SU-DHL-6 (cell line): ENCODE measurements around the gene OR51B2.

Source experiments
- CTCF ChIP-seq: fragments of 200-600 bp; sonication (generic); IDR thresholded peaks from one replicate; pipeline ENCODE4 v1.5.1; 2017; ENCODE audit warnings: antibody characterized with exemption, mild to moderate bottlenecking, low read length, moderate library complexity; ENCODE audit not compliant: insufficient read depth, poor library complexity, severe bottlenecking
- EZH2phosphoT487 ChIP-seq: fragments of 200-600 bp; sonication (generic), shearing (Covaris generic); conservative IDR thresholded peaks from 2 replicates; pipeline ENCODE4 v1.6.1; 2018; ENCODE audit warnings: mild to moderate bottlenecking, antibody characterized with exemption, low read length, moderate library complexity, mixed read lengths

- TF ChIP-seq EZH2phosphoT487 (no peak), CTCF (no peak)
Measured at GRCh38 chr11:5275369-5276110, 48.6 kb downstream of the OR51B2 start.
